DND-41 (cell line): ENCODE measurements around the gene MICAL3.

Experiments
- EZH2 ChIP-seq: IDR thresholded peaks from 3 replicates; pipeline ENCODE4 v1.6.1; 2012; ENCODE audit warnings: borderline replicate concordance, low read depth, mild to moderate bottlenecking, moderate library complexity, low read length, inconsistent platforms; ENCODE audit not compliant: severe bottlenecking
- TF ChIP-seq, protein P1 (sequence below): IDR thresholded peaks from 2 replicates; pipeline ENCODE4 v1.5.1; 2012; ENCODE audit warnings: borderline replicate concordance, low read length, moderate library complexity, mild to moderate bottlenecking; ENCODE audit not compliant: poor library complexity, severe bottlenecking; ENCODE audit errors: extremely low read depth

DNA sequence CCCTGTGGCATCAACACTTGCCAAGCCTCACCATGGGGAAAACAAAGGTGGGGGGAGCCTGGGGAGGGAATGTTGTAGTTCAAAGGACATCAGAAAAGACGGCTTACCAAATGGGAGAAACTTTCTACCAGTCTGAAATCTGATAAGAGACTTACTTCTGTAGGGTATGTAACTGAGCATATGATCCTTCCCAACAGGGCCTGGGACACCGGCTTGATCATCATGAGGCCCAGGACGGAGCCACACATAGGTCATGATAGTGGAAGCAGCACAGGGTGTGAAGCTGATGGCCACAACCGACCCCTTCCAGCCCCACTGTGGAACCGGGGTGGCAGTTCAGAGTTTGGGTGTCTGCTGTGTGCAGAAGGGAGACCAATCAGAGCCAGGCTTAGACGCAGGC is 51.1 kb downstream of the MICAL3 start:
- TF ChIP-seq, protein P1, sequence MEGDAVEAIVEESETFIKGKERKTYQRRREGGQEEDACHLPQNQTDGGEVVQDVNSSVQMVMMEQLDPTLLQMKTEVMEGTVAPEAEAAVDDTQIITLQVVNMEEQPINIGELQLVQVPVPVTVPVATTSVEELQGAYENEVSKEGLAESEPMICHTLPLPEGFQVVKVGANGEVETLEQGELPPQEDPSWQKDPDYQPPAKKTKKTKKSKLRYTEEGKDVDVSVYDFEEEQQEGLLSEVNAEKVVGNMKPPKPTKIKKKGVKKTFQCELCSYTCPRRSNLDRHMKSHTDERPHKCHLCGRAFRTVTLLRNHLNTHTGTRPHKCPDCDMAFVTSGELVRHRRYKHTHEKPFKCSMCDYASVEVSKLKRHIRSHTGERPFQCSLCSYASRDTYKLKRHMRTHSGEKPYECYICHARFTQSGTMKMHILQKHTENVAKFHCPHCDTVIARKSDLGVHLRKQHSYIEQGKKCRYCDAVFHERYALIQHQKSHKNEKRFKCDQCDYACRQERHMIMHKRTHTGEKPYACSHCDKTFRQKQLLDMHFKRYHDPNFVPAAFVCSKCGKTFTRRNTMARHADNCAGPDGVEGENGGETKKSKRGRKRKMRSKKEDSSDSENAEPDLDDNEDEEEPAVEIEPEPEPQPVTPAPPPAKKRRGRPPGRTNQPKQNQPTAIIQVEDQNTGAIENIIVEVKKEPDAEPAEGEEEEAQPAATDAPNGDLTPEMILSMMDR = no peak
- no peak for TF ChIP-seq EZH2
